Measurements from ENCODE around the gene TAS2R31.

DNA sequence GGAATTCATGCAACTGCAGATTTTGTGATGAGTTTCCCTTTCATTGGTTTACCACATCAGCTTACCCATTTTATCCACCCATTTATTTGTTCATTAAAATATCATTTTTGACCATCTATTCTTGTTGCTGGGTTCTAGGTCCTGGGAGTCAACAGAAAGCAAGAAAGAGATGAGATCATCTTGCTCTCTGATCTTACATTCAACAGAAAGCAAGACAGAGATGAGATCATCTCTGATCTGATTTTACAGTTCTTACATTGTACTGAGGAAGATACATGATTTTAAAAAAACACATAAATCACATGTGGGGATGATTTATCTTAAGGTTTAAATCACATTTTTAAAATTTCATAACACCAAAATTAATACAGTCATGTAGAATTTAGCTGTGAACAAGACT lies 28.6 kb upstream of the TAS2R31 start:
- no peak for TF ChIP-seq CEBPB (IDR thresholded peaks at IDR 0.05; ENCODE audit: borderline replicate concordance, low read depth, low read length)
- TF ChIP-seq ZNF30 (CRISPR knock-in tag; IDR thresholded peaks at IDR 0.05), result no peak
- no peak for TF ChIP-seq ZNF589 (CRISPR knock-in tag; conservative IDR thresholded peaks at IDR 0.05)
